Left ventricle myocardium inferior (tissue), 1 donor: ENCODE results near the gene IL17RE. TPM values are rescaled to one million over a fixed set of nuclear protein-coding genes. Genes with fewer than 3 reads are reported as not detected.

Experiments used
- DNase-seq: peaks from one replicate; pipeline ENCODE4 v3.0.0-alpha.2; 2020
- H3K27ac ChIP-seq: fragments of 200-600 bp; replicated peaks from 2 replicates; pipeline ENCODE4 v1.8.0; 2021
- H3K27me3 ChIP-seq: fragments of 200-600 bp; 2 replicates; pipeline ENCODE4 v1.8.0; 2021; ENCODE audit warnings: low read depth
- H3K36me3 ChIP-seq: fragments of 200-600 bp; 2 replicates; pipeline ENCODE4 v1.8.0; 2021
- H3K4me1 ChIP-seq: fragments of 200-600 bp; 2 replicates; pipeline ENCODE4 v1.8.0; 2021
- H3K4me3 ChIP-seq: fragments of 200-600 bp; 2 replicates; pipeline ENCODE4 v1.8.0; 2021; ENCODE audit warnings: mild to moderate bottlenecking, moderate library complexity
- H3K9me3 ChIP-seq: fragments of 200-600 bp; replicated peaks from 2 replicates; pipeline ENCODE4 v1.8.0; 2021
- intact Hi-C: fragments of 100-400 bp; cut with micrococcal nuclease; formaldehyde crosslinking; loops from one replicate; pipeline ENCODE4 v1.11.0; 2022
- total RNA-seq: library from RNA; stranded (reverse); fragmentation: NEBNext Ultra II Directional; extraction: Animal tissue kit (Norgen Biotek cat#: 25700); gene quantifications from one replicate; pipeline ENCODE4 v1.2.1, GENCODE V29; 2021
- TF ChIP-seq, protein P1 (sequence below): fragments of 200-600 bp; IDR thresholded peaks from 2 replicates; pipeline ENCODE4 v1.8.0; 2021; ENCODE audit warnings: antibody characterized with exemption, mild to moderate bottlenecking, borderline replicate concordance
- donor health status: DM: no; HTN: yes; CAD: no; lungs with severe emphysema.

The IL17RE gene
- total RNA-seq, 1 donor from 2014 or later, result 0.58 TPM

DNA sequence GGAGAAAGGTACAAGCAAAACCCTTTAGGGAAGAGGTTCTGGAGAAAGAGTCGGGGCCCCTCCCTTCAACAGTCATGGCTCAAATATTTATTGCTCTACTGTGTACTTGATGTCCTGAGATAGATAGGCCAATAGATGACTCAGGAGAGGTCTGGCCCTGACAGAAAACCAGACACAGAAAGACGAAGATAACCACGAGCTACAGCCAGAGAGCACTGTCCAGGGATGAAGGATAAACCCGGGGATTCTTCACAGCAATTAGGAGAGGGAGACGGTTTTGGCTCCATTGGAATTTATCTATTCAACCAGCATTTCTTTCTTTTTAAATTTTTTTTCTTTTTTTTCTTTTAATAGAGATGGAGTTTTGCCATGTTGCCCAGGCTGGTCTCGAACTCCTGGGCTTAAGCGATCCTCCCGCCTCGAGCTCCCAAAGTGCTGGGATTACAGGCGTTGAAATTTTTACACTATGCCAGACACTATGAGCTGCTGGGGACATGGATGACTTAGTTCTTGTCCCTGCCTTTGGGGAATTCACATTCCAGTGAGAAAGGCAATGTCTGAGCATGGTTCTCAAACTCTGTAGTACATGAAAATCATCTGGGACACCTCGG, 18.0 kb upstream of the IL17RE start:
- TF ChIP-seq, protein P1, sequence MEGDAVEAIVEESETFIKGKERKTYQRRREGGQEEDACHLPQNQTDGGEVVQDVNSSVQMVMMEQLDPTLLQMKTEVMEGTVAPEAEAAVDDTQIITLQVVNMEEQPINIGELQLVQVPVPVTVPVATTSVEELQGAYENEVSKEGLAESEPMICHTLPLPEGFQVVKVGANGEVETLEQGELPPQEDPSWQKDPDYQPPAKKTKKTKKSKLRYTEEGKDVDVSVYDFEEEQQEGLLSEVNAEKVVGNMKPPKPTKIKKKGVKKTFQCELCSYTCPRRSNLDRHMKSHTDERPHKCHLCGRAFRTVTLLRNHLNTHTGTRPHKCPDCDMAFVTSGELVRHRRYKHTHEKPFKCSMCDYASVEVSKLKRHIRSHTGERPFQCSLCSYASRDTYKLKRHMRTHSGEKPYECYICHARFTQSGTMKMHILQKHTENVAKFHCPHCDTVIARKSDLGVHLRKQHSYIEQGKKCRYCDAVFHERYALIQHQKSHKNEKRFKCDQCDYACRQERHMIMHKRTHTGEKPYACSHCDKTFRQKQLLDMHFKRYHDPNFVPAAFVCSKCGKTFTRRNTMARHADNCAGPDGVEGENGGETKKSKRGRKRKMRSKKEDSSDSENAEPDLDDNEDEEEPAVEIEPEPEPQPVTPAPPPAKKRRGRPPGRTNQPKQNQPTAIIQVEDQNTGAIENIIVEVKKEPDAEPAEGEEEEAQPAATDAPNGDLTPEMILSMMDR, result no peak
- Histone ChIP-seq H3K27ac (no peak overlapping the region), H3K27me3 (no peaks in the 10 kb centered on the region), H3K4me1 (no peaks in the 10 kb centered on the region), H3K9me3 (no peaks in the 10 kb centered on the region), H3K4me3 (no peak overlapping the region), H3K36me3 (no peaks in the 10 kb centered on the region)
- intact Hi-C loops, result no loop called here
- no peak for DNase-seq

DNA sequence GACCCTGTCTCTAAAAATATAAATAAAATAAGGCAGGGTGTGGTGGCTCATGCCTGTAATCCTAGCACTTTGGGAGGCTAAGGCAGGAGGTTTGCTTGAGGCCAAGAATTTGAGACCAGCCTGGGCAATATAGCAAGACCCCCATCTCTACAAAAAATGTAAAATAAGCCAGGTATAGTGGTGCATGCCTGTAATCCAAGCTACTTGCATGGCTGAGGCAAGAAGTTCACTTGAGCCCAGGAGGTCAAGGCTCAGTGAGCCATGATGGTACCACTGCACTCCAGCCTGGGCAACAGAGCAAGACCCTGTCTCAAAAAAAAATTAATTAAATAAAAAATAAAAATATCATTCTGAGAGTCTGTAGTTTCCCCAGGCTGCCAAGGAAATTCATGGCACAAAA, 16.3 kb upstream of the IL17RE start:
- Histone ChIP-seq H3K4me1 (peaks cover 14% of the 10 kb centered on the region), H3K36me3 (no peaks in the 10 kb centered on the region), H3K27me3 (no peaks in the 10 kb centered on the region), H3K4me3 (no peak overlapping the region), H3K27ac (no peak overlapping the region), H3K9me3 (no peaks in the 10 kb centered on the region)
- TF ChIP-seq, protein P1, result no peak
- no peak for DNase-seq
- intact Hi-C loops, result no loop called here

DNA sequence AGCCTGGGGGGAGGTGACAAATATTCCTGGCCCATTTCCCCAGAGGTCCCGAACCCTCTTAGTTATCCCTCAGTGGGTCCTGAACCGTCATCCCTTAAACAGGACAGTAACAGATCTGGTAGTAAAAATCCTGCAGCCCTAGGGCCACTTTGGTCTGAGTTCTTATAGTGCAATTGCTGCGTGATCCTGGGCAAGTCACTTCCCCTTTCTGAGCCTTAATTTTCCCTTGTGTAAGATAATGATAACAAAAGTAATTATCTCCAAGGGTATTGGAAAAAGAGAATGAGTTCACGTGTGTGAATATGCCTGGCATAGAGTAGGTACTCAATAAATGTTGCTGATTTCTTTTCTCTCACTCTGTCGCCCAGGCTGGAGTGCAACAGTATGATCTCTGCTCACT, 15.2 kb upstream of the IL17RE start:
- no peak for DNase-seq
- Histone ChIP-seq H3K36me3 (peaks cover under 1% of the 10 kb centered on the region), H3K9me3 (no peaks in the 10 kb centered on the region), H3K27ac (no peak overlapping the region), H3K4me1 (peaks cover 23% of the 10 kb centered on the region), H3K4me3 (no peak overlapping the region), H3K27me3 (no peaks in the 10 kb centered on the region)
- intact Hi-C loops, result no loop called here
- TF ChIP-seq, protein P1, result no peak

DNA sequence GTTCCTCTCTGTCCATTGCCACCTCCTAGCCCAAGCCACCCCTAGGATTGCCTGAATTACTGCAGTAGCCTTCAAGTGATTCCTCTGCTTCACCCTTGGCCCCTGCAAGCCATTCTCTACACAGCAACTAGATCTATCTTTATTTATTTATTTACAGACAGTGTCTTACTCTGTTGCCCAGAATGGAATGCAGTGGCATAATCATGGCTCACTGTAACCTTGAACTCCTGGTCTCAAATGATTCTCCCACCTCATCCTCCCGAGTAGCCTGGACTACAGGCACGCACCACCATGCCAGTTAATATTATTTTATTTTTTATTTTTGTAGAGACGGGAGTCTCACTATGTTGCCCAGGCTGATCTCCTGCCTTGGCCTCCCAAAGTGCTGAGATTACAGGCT, 14.1 kb upstream of the IL17RE start:
- intact Hi-C loops, result no loop called here
- H3K4me1 ChIP-seq, result peaks cover 25% of the 10 kb centered on the region
- H3K9me3 ChIP-seq, result no peaks in the 10 kb centered on the region
- no peaks in the 10 kb centered on the region for H3K27me3 ChIP-seq
- TF ChIP-seq, protein P1, result no peak
- H3K27ac ChIP-seq, result no peak overlapping the region
- no peak for DNase-seq
- no peak overlapping the region for H3K4me3 ChIP-seq
- H3K36me3 ChIP-seq, result peaks cover 11% of the 10 kb centered on the region

DNA sequence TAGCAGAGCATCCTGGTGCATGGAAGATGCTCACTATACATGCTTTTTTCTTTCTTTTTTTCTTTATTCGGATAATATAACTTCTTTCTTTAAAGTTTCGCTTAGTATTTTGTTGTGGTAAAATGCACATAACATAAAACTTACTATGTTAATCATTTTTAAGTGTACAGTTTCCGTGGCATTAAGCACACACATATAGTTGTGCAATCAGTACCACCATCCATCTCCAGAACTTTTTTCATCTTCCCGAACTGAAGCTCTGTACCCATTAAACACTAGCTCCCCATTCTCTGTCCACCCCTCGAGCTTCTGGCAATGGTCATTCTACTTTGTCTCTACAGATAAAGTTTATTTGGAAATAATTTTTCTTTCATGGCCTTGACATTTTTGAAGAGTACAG, 13.2 kb upstream of the IL17RE start:
- intact Hi-C loops, result no loop called here
- H3K36me3 ChIP-seq, result peaks cover 14% of the 10 kb centered on the region
- TF ChIP-seq, protein P1, result no peak
- no peaks in the 10 kb centered on the region for H3K27me3 ChIP-seq
- DNase-seq, result no peak
- no peaks in the 10 kb centered on the region for H3K9me3 ChIP-seq
- no peak overlapping the region for H3K4me3 ChIP-seq
- peaks cover 33% of the 10 kb centered on the region for H3K4me1 ChIP-seq
- H3K27ac ChIP-seq, result no peak overlapping the region
